NB4 (cell line): ENCODE data around the gene SREBF1.

Experiments used
- DNase-seq: peaks from one replicate; pipeline ENCODE4 v3.0.0; 2010; ENCODE audit warnings: low read depth
- H3K4me3 ChIP-seq: one replicate; pipeline ENCODE4 v1.5.1; 2011; ENCODE audit warnings: mild to moderate bottlenecking, low read depth, low read length, moderate library complexity
- CTCF ChIP-seq: IDR thresholded peaks from one replicate; pipeline ENCODE4 v1.5.1; 2012; ENCODE audit warnings: low read depth, low read length
- MAX ChIP-seq: IDR thresholded peaks from 2 replicates; pipeline ENCODE4 v1.6.1; 2011; ENCODE audit warnings: low read depth, low read length
- MYC ChIP-seq: IDR thresholded peaks from 2 replicates; pipeline ENCODE4 v1.6.1; 2011; ENCODE audit warnings: low read depth, low read length
- POLR2A ChIP-seq: IDR thresholded peaks from 2 replicates; pipeline ENCODE4 v1.6.1; 2011; ENCODE audit warnings: mild to moderate bottlenecking; ENCODE audit not compliant: insufficient read length; ENCODE audit errors: extremely low read depth

The SREBF1 gene

DNA sequence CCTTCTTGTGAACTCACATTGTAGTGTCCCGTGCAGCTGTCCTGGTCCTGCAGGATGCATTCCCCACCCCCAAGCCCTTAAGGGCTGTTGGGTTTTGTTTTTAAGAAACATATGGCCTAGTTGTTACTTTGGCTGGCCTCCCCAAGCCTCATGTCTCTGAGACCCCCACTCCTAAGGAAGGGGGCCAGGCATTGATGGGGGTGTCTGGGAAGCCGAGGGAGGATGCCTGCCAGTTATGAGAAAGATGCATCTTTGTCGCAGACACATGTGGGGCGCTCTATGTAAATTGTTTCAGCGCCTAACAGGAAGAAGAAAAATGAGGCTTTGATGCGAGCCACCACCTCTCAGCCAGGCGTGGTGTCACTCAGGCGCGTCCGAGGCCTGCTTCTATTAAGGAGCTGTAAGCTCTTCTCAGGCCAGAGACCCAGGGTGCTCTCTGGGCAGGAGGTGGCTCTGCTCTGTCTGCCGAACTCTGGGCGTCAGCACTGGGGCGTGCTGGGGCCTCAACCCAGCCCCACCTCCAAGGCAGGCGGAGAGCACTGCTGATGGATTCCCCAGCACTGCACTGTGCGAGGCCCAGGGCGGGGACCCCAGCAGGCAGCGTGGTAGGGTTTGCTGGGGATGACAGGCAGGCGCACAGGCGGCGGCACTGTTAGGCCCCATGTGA lies 70.6 kb downstream of the SREBF1 start:
- no peak for DNase-seq
- TF ChIP-seq POLR2A (no peak), MAX (no peak), MYC (no peak)
- H3K4me3 ChIP-seq = no peak overlapping the region

- DNase-seq = no peak
- no peak overlapping the region for H3K4me3 ChIP-seq
- TF ChIP-seq CTCF (no peak), POLR2A (no peak), MAX (no peak), MYC (no peak)
Observed at GRCh38 chr17:17765359-17766076, 71.3 kb downstream of the SREBF1 start.

- TF ChIP-seq MAX = no peak
- TF ChIP-seq CTCF = no peak
- no peak for TF ChIP-seq POLR2A
- no peak for TF ChIP-seq MYC
- H3K4me3 ChIP-seq = no peak overlapping the region
- DNase-seq = no peak
Observed at GRCh38 chr17:17763734-17764133, 73.1 kb downstream of the SREBF1 start.

DNA sequence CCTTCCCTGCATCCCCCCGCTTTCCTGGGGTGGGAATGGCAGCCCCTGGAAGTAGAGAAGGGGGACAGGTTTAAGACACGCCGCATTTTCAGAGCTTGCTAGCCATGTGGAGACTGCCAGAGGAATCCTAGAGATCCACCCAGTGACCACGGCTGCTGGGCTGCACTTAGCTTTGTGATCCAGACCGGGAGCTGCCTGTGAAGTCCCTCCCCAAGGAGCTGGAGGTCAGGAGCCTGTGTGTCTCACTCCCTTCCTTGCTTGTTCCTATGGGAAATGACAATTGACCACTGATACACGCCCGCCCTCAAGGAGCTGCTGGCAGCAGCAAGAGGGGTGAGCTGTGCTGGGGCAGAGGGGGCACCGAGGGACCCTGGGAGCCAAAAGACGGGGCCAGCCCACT lies 73.7 kb downstream of the SREBF1 start:
- H3K4me3 ChIP-seq = no peak overlapping the region
- DNase-seq = no peak
- TF ChIP-seq MAX = no peak
- TF ChIP-seq MYC = no peak
- no peak for TF ChIP-seq CTCF
- no peak for TF ChIP-seq POLR2A

DNA sequence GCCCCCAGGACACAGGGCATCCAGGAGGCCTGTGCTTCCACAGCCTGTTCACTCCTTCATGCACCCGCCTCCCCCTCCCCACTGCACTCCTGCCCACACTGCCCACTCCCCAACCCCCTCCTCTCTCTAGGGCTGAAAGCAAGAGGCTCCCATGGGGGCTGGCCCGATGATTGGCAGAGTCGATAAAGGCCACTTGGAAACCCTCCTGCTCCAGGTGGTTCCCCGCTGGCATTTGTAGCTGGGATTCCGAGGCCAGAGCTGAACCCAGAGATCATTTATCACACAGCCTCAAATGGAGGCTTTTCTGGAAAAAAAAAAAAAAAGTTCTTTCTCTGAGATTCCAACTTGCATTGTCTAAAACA lies 74.1 kb downstream of the SREBF1 start:
- DNase-seq = no peak
- no peak overlapping the region for H3K4me3 ChIP-seq
- no peak for TF ChIP-seq CTCF
- TF ChIP-seq POLR2A = no peak
- TF ChIP-seq MYC = no peak
- TF ChIP-seq MAX = no peak
